ENCODE data around the gene HECTD4.
"Not testable (repeated sequence)": the region's sequence is repeated elsewhere in the genome, so short reads cannot be mapped to it uniquely, and the experiment has no call there.

The HECTD4 gene

GRCh38 chr12:112381883-112382796 lies at the start of gene HECTD4:
TSS of gene HECTD4 (minus strand) at chr12:112382431. CDS start at chr12:112382128, 303 bp downstream.
- peak; percentile 84 to 93 for DNase-seq (ENCODE audit: low read depth in 1 of 2, low spot score in 1 of 2)

- DNase-seq (ENCODE audit: low read depth in 1 of 2, low spot score in 1 of 2), result no peak
These were observed 49.7 kb upstream of the HECTD4 start for GRCh38 chr12:112431965-112432364.

GRCh38 chr12:112430929-112431328 lies 48.7 kb upstream of the HECTD4 start:
- DNase-seq (ENCODE audit: low read depth in 1 of 2, low spot score in 1 of 2), result no peak

- DNase-seq (ENCODE audit: low read depth in 1 of 2, low spot score in 1 of 2), result no peak
These were observed 45.5 kb upstream of the HECTD4 start for GRCh38 chr12:112427760-112428159.

GRCh38 chr12:112425582-112426382 lies 43.6 kb upstream of the HECTD4 start:
- DNase-seq (ENCODE audit: low read depth in 1 of 2, low spot score in 1 of 2), result no peak

GRCh38 chr12:112424126-112424525 lies 41.9 kb upstream of the HECTD4 start:
- DNase-seq (ENCODE audit: low read depth in 1 of 2, low spot score in 1 of 2), result no peak

- DNase-seq (ENCODE audit: low read depth in 1 of 2, low spot score in 1 of 2), result no peak
These were observed 40.3 kb upstream of the HECTD4 start for GRCh38 chr12:112422531-112422930.

- no peak for DNase-seq (ENCODE audit: low read depth in 1 of 2, low spot score in 1 of 2)
These were observed 39.1 kb upstream of the HECTD4 start for GRCh38 chr12:112421363-112421762.

GRCh38 chr12:112420740-112421139 lies 38.5 kb upstream of the HECTD4 start:
- no peak for DNase-seq (ENCODE audit: low read depth in 1 of 2, low spot score in 1 of 2)

GRCh38 chr12:112419297-112420133 lies 37.3 kb upstream of the HECTD4 start:
- no peak for DNase-seq (ENCODE audit: low read depth in 1 of 2, low spot score in 1 of 2)

- peak; percentile 81 to 89 for DNase-seq (ENCODE audit: low read depth in 1 of 2, low spot score in 1 of 2)
These were observed 36.5 kb upstream of the HECTD4 start, which contains the start of gene PTPN11 for GRCh38 chr12:112418608-112419296. TSS of gene PTPN11 (plus strand) at chr12:112418947. CDS start at chr12:112419112, 165 bp downstream.

- no peak for DNase-seq (ENCODE audit: low read depth in 1 of 2, low spot score in 1 of 2)
These were observed 36.0 kb upstream of the HECTD4 start for GRCh38 chr12:112418273-112418607.

- DNase-seq (ENCODE audit: low read depth in 1 of 2, low spot score in 1 of 2), result not testable (repeated sequence)
These were observed 33.2 kb upstream of the HECTD4 start for GRCh38 chr12:112415457-112415856.

GRCh38 chr12:112413855-112414625 lies 31.8 kb upstream of the HECTD4 start:
- no peak for DNase-seq (ENCODE audit: low read depth in 1 of 2, low spot score in 1 of 2)

- no peak for DNase-seq (ENCODE audit: low read depth in 1 of 2, low spot score in 1 of 2)
These were observed 27.6 kb upstream of the HECTD4 start for GRCh38 chr12:112409906-112410244.

- DNase-seq (ENCODE audit: low read depth in 1 of 2, low spot score in 1 of 2), result peak; percentile 37 to 55
These were observed 27.1 kb upstream of the HECTD4 start, which contains the start of gene RPL6 for GRCh38 chr12:112409064-112409905. TSS of gene RPL6 (minus strand) at chr12:112409605. CDS start at chr12:112408656, 949 bp downstream.

- no peak for DNase-seq (ENCODE audit: low read depth in 1 of 2, low spot score in 1 of 2)
These were observed 26.4 kb upstream of the HECTD4 start for GRCh38 chr12:112408621-112409020.

GRCh38 chr12:112407683-112408082 lies 25.5 kb upstream of the HECTD4 start:
- DNase-seq (ENCODE audit: low read depth in 1 of 2, low spot score in 1 of 2), result not testable (repeated sequence)
